Measurements from ENCODE around the gene FBXL7.

Gene FBXL7

DNA sequence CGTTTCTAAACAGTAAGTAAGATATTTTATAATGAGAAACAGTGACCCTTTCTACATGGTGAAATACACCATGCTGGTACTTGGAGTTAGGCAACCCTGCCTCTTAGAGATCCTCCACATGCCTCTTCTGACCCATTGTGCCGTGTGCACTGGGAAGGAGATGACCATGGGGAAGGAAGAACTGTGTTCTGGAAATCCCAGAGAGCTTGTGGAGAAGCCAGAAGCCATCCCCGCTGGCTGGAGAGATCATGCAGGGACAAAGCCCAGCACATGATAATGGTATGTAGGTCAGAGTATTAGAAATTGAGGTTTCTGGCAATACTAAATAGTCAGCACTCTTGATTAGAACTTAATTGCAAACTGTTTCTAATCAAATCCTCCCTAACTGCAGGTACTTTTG is 307.3 kb downstream of the FBXL7 start:
- TF ChIP-seq, protein P1, sequence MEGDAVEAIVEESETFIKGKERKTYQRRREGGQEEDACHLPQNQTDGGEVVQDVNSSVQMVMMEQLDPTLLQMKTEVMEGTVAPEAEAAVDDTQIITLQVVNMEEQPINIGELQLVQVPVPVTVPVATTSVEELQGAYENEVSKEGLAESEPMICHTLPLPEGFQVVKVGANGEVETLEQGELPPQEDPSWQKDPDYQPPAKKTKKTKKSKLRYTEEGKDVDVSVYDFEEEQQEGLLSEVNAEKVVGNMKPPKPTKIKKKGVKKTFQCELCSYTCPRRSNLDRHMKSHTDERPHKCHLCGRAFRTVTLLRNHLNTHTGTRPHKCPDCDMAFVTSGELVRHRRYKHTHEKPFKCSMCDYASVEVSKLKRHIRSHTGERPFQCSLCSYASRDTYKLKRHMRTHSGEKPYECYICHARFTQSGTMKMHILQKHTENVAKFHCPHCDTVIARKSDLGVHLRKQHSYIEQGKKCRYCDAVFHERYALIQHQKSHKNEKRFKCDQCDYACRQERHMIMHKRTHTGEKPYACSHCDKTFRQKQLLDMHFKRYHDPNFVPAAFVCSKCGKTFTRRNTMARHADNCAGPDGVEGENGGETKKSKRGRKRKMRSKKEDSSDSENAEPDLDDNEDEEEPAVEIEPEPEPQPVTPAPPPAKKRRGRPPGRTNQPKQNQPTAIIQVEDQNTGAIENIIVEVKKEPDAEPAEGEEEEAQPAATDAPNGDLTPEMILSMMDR (IDR thresholded peaks at IDR 0.05; ENCODE audit: low read depth, low read length): no peak
- TF ChIP-seq, protein P2, sequence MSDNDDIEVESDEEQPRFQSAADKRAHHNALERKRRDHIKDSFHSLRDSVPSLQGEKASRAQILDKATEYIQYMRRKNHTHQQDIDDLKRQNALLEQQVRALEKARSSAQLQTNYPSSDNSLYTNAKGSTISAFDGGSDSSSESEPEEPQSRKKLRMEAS (IDR thresholded peaks at IDR 0.05; ENCODE audit: low read depth, low read length): no peak
- no peak for TF ChIP-seq MYC (IDR thresholded peaks at IDR 0.05; ENCODE audit: low read depth, low read length)
- TF ChIP-seq POLR2A (IDR thresholded peaks at IDR 0.05; ENCODE audit: extremely low read depth, insufficient read length): no peak
- DNase-seq (ENCODE audit: low read depth): no peak

DNA sequence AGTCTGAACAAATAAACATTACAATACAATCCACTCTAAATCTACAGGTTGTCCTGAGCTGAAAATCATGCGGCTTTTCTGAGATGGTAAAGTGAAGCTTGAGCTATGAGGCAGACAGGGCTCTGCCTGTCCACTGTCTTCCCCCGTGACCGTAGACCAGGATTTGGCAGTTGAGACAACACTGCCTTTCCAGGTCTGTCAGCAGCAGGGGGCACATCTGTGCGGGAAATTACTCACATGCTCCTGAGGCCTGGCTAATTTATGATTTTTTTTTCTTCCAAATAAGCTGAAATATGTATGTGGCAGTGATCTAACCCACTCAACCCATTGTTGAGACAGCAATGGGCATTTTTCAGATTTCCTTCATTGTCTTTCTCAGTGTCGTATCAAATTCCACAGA is 307.9 kb downstream of the FBXL7 start:
- TF ChIP-seq MYC (IDR thresholded peaks at IDR 0.05; ENCODE audit: low read depth, low read length): no peak
- TF ChIP-seq, protein P2 (IDR thresholded peaks at IDR 0.05; ENCODE audit: low read depth, low read length): no peak
- no peak for DNase-seq (ENCODE audit: low read depth)
- no peak overlapping the region for H3K4me3 ChIP-seq (ENCODE audit: low read depth, low read length)

More for the DNA sequence above, 307.3 kb downstream of the FBXL7 start:
- no peak overlapping the region for H3K4me3 ChIP-seq (ENCODE audit: low read depth, low read length)

DNA sequence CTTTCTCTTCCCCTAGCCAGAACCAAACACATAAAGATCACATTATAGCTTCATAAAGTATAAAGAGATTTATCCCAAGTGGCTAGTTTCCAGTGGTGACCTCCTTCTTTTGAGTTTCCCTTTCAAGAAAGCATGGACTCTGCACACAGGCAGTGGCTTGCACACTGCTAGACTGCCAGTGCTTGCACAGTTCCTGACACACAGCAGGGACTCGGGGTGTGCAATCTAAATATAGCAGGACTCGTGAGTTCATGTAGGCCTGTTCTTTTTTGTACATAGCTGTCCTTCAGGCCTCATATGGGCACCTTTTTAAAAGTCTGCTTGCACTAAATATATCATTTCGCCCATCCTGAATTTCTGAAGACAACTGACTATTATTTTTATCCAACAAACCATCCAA is 308.6 kb downstream of the FBXL7 start:
- TF ChIP-seq, protein P1 (IDR thresholded peaks at IDR 0.05; ENCODE audit: low read depth, low read length): no peak
- TF ChIP-seq, protein P2 (IDR thresholded peaks at IDR 0.05; ENCODE audit: low read depth, low read length): no peak
- TF ChIP-seq MYC (IDR thresholded peaks at IDR 0.05; ENCODE audit: low read depth, low read length) (no peak), POLR2A (IDR thresholded peaks at IDR 0.05; ENCODE audit: extremely low read depth, insufficient read length) (no peak)
- no peak for DNase-seq (ENCODE audit: low read depth)
- no peak overlapping the region for H3K4me3 ChIP-seq (ENCODE audit: low read depth, low read length)

DNA sequence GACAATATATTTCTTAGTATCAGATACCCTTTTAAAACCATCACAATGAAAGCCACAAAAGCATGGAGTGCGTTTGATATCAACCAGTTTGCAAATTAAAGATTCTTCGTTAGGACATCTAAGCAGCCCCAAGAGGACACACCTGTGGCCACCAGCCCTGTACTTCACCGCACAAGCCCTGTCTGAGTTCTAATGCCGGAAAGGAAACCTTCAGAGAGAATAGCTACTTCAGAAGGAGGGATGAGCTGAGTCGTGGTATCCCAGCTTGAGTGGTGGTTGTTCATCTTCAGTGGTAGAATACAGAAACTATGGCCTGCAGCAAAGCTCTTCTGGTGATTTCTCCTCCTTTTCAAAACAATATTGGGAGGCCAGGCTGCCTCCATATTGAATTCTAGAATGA is 319.6 kb downstream of the FBXL7 start:
- no peak overlapping the region for H3K4me3 ChIP-seq (ENCODE audit: low read depth, low read length)
- TF ChIP-seq, protein P2 (IDR thresholded peaks at IDR 0.05; ENCODE audit: low read depth, low read length): no peak
- TF ChIP-seq MYC (IDR thresholded peaks at IDR 0.05; ENCODE audit: low read depth, low read length): no peak
- TF ChIP-seq, protein P1 (IDR thresholded peaks at IDR 0.05; ENCODE audit: low read depth, low read length): no peak
- TF ChIP-seq POLR2A (IDR thresholded peaks at IDR 0.05; ENCODE audit: extremely low read depth, insufficient read length): no peak
- DNase-seq (ENCODE audit: low read depth): no peak

DNA sequence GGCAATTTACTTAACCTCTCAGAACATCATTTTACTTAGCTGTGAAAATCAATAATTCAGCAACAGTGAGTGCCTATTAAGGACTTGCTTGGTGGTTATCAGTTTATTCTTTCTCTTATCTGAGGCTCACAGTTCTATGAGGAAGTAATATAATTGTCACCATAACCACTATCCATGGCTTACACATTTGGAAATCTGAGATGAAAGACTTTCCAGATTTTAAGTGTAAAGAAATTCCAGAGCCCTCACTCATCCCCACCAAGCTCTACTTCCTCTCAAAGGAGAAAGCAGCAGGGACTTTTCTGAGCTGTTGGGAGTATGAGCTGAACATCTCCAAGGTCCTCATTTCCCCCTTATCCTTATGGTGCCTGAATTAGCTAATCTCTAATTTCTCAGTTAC is 321.5 kb downstream of the FBXL7 start:
- no peak for TF ChIP-seq POLR2A (IDR thresholded peaks at IDR 0.05; ENCODE audit: extremely low read depth, insufficient read length)
- TF ChIP-seq, protein P2 (IDR thresholded peaks at IDR 0.05; ENCODE audit: low read depth, low read length): no peak
- TF ChIP-seq MYC (IDR thresholded peaks at IDR 0.05; ENCODE audit: low read depth, low read length): no peak
- TF ChIP-seq, protein P1 (IDR thresholded peaks at IDR 0.05; ENCODE audit: low read depth, low read length): no peak
- H3K4me3 ChIP-seq (ENCODE audit: low read depth, low read length): no peak overlapping the region
- no peak for DNase-seq (ENCODE audit: low read depth)

DNA sequence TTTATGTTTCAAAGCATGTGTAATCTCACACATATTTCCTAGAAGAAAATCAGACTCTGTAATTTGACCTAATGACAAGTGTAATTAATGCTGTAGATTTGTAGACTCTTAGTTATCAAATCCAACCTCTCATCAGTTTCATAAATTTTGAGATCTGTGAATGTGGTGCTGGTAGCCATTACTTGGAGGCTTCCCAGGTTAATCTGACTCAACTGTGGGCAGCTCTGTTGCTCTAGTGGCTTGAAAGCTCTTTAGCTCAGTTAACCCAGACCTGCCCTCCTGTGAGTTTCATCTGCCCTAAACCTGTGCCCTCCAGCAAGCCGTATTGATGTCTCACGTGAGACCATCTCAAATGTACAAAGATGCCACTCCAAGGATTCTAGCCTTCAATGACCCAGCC is 323.4 kb downstream of the FBXL7 start:
- no peak overlapping the region for H3K4me3 ChIP-seq (ENCODE audit: low read depth, low read length)
- TF ChIP-seq POLR2A (IDR thresholded peaks at IDR 0.05; ENCODE audit: extremely low read depth, insufficient read length): no peak
- TF ChIP-seq, protein P2 (IDR thresholded peaks at IDR 0.05; ENCODE audit: low read depth, low read length): no peak
- TF ChIP-seq, protein P1 (IDR thresholded peaks at IDR 0.05; ENCODE audit: low read depth, low read length): no peak
- no peak for TF ChIP-seq MYC (IDR thresholded peaks at IDR 0.05; ENCODE audit: low read depth, low read length)
- DNase-seq (ENCODE audit: low read depth): no peak

Data from NB4 (cell line).